GM21619 (cell line): ENCODE measurements around the gene RALA.
"Not testable (repeated sequence)": the region's sequence is repeated elsewhere in the genome, so short reads cannot be mapped to it uniquely, and the experiment has no call there.

ENCODE experiments used
- ATAC-seq: cut with Tn5 transposase; IDR thresholded peaks from one replicate; pipeline ENCODE4 v1.9.1; 2021; ENCODE audit not compliant: unreplicated experiment

RALA gene

DNA sequence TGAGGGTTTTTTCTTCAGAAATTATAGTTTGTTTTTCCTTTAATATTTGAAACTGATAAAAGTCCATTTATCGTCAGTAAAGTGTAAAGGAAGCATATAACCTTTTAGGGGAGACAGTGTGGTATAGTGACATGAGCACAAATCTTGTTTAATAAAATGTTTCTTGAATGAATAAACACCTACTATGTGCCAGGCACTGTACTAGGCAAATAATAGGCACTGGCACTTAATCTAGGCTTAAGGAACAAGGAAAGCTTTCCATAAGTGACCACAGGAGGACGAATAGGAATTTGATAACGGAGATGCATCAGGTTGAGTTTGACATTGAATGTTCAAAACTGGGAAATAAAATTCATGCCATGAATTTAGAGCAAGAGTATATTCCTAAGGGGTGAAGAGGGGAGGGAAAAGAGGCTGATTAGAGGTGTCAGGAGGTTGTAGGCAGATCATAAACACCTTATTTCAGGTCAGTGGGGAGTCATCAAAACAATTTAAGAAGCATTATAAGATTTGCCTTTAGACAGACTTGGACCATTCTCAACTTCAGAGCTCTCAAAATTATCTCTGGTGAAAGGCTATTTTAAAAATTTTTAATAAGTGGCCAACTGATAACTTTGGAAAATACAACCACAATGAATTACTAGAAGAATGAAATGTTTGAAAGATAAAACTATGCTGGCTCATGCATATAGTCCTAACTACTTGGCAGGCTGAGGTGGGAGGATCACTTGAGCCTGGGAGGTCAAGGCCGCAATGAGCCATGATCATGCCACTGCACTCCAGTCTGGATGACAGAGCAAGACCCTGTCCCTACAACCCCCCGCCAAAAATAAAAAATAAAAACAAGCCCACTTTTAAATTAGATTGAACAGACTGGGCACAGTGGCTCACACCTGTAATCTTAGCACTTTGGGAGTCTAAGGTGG is 22.4 kb downstream of the RALA start:
- no peak for ATAC-seq

DNA sequence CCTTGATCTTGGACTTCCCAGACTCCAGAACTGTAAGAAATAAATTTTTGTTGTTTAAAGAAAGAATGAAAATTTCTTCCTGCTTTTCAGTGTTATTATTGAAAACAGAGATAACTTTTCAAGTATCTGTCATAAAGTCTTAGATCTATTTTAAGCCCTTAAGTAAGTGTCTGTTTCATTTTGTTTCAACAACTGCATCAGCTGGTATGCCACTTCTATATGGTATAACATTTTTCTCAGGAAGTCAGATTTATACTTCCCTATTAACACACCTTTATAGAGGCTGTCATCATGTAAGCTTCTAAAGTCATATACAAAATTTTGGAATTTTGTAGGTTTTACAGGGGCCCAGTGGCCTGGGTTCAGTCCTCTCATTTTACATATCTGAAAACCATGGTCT is 24.4 kb downstream of the RALA start:
- no peak for ATAC-seq

DNA sequence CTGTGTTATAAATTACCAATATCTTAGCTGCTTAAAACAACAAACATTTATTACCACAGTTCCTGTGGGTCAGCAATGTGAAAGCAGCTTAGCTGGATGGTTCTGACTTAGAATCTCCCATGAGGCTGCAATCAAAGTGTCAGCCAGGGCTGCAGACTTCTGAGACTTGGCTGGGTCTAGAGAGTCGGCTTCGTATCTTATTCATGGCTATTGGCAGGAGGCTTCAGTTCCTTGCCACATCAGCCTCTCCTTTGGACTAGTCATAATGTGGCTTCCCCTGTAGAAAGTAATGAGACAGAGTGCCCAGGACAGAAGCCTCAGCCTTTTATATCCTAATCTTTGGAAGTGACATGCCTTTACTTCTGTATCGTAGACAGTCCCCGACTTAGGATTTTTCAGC is 27.3 kb downstream of the RALA start:
- no peak for ATAC-seq

DNA sequence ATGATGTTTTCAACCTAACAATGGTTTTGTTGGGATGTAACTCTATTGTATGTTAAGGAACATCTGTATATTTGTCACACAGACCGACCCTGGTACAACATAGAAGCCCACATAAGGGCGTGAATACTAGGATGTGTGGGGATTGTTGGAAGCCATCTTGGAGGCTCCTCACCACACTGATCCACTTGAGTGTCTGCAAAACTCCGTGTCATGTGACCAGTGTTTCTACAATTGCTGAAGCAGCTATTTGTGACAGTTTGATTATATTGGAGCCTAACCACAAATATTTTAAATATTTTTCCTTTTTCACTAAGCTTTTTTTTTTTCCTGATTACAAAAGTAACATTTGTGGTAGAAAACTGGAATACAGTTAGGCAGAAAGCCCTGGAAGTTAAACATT is 27.9 kb downstream of the RALA start:
- no peak for ATAC-seq

DNA sequence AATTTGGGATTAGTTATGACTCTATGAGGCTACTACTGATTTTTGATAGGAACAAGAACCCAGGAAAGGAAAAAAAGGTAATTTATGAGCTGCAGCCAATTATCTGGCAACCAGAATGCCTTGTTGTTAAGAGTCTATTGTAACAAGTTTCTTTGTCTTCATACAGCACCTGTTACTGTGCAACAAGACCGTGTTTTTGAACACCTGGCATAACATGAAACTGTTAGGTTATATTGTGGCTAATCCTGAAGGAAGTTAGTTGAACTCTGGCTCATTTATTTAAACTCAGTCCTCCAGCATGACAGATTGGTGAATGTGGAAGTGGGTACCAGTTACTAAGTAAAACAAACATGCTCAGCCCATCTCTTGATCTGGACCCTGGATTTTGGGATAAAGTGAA is 33.0 kb downstream of the RALA start:
- no peak for ATAC-seq

DNA sequence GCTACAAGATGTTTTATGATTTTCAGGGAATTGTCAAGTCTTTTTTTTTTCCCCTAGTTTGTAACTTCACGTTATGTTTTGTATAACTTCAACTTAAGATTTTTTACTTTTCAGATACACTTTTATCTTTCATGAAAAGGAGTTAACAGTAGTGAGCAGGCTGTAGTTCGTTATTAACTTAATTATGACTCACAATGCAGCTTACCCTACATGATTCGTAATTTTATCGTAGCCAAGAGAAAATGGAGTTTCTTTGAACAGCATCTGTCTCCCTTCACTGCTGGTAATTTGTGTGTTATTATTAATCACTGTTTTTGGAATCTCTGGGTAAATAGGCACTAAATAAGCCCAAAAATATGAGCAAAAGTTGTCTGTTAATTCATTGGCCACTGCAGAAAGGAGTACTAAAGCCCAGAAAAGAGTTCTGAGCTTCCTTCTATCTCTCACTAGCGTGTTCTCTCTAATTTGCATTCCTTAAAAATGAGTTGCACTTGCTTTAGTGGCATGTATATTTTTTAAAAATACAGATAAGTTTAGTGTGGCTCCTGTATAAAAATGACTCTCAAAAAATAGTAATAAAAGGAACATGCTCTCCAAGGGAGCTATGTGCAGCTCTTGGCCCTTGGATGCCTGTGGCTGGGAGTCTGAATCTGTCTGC is 36.1 kb downstream of the RALA start:
- ATAC-seq, result no peak

DNA sequence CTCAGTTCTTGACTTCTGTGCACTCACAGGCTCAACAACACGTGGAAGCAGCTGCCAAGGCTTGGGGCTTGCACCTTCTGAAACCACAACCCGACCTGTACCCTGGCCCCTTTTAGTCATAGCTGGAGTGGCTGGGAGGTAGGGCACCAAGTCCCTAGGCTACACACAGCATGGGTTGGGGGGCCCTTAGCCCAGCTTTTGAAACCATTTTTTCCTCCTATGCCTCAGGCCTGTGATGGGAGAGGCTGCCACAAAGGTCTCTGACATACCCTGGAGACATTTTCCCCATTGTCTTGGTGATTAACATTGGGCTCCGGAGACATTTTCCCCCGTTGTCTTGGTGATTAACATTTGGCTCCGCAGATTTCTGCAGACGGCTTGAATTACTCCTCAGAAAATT is 38.6 kb downstream of the RALA start:
- no peak for ATAC-seq

DNA sequence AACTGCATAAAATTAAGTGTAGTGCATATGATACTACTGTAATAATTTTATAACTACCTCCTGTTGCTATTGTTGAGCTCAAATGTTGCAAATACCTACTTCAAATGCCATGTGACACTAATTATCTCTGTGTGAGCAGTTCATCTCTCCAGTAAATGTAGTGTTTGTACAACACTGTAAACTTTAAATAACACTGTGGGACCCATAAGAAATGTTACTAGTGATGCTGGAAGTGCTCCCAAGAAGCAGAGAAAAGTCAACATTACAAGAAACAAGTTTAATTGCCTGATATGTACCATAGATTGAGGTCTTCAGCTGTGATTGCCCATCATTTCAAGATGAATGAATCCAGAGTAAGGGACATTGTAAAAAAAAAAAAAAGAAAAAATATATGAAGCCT is 39.9 kb downstream of the RALA start:
- no peak for ATAC-seq

DNA sequence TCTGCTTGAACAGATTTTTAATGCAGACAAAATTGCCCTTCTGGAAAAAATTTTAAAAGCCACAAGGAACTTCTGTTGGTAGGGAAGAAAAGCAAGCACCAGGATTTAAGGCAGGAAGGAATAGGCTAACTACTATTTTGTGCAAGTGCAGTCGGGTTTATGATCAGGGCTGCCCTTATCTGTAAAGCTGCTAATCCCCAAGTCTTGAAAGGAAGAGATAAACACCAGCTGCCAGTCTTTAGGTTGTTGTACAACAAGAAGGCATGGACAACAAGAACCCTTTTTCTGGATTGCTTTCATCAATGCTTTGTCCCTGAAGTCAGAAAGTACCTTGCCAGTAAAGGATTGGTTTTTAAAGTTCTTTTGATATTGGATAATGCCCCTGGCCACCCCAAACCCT is 40.7 kb downstream of the RALA start:
- ATAC-seq, result no peak

DNA sequence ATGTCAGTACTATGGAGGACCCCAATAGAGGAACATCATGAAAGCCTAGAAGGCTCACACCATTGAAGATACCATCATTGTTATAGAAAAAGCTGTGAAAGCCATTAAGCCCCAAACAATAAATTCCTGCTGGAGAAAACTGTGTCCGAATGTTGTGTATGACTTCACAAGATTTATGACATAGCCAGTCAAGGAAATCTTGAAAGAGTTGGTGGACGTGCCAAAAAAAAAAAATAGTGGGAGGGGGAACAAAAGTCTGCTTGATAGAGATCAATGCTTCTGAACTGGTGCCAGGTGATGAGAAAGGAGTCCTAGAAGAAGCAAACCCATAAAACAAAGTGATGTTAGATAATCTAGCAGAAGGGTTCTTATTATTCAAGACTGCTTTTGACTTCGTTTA is 41.2 kb downstream of the RALA start:
- no peak for ATAC-seq

DNA sequence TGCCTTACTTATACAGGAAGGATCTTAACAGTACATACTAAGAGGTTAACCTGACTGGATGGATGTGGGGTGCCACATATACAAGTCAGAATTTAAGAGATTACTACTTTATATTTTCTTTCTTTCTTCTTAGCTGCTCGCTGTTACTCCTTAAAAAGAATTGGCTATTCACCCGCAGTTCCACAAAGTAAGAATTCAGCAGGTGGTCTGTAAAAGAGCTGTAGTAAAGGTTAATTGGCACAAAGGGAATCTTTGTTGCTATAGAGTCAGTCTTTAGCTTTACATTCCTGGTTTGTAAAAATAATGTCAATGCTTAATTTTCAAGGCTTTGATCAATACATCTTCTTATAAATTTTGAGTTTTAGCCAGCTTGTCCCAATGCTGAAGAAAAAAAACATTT is 43.2 kb downstream of the RALA start:
- no peak for ATAC-seq

DNA sequence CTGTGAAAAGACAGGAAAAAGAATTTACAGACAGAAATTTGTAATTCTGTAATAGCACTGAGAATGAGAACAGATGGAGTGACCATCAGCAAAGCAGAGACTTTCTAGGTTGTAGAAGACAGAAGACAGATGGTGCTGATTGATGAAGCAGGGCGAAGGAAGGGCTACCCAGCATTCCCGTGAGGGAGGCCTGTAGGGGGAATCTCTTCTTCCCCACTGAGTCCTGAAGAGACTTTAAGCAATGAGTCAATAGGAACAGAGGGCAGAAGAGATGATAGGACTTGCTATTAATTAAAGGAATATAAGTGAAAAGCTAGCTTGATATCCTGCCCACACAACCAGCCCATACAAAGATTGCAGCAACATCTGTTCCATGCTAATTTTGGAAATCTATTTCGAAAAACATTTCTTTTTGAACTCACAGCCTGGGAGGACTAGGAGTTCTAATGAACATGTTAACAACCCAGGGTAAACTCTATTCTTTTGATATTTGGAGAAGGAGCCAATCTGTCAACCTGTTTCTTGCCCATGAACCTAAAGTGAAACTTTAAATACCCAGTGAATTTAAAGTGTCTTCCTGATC is 44.1 kb downstream of the RALA start:
- ATAC-seq, result no peak

DNA sequence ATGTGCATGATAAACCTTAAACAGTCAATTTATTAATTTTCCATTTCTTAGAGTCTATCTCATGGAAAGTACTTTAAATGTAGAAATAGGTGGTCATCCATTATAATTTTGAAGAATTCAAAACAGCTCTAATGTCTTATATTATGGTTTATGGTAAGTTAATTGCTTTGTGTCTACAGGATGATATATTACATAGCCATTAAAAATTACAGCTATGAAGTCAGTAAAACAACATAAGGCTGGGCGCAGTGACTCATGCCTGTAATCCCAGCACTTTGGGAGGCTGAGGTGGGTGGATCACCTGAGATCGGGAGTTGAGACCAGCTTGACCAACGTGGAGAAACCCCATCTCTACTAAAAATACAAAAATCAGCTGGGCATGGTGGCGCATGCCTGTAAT is 44.9 kb downstream of the RALA start:
- not testable (repeated sequence) for ATAC-seq

DNA sequence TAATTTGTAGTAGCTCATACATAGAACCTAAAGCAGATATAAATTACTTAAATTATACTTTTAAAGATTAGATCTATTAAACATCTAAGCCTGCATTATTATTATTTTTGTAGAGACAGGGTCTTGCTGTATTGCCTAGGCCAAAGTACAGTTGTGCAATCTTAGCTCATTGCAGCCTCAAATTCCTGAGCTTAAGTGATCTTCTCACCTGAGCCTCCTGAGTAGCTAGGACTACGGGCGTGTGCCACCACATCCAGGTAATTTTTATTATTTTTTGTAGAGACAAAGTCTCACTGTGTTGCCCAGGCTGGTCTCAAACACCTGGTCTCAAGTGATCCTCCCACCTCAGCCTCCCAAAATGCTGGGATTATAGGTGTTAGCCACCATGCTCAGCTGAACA is 46.7 kb downstream of the RALA start:
- no peak for ATAC-seq

DNA sequence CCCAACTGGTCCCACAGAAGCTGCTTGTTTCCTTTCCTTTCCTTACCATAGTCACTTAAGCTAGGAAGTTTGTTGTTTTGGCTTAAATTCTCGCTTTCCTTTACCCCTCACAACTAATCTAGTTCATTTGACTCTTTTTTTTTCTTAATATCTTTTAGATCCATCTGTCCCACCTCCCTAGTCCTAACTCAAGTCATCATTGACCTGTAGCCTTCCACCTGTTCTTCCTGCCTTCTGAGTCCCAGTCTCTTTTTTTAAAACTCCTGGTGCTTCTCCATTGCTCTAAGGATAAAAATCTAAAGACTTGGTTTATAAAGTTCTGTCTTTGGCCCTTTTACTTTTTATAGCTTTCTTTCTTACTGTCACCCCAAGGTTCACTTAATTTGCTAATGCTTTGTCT is 47.6 kb downstream of the RALA start:
- no peak for ATAC-seq

DNA sequence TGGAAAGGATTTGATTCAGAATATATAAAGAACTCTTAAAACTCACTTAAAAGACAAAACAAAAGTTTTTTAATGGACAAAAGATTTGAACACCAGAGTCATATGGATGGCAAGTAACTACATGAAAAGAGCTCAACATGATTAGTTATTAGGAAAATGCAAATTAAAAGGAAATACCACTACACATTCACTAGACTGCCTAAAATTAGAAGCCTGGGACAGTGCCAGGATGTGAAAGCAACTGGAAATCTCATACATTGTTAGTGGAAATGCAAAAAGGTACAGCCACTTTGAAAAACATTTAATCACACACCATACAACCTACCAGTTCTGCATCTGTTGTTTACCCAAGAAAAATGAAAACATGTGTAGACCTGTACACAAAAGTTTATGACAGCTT is 48.8 kb downstream of the RALA start:
- no peak for ATAC-seq

DNA sequence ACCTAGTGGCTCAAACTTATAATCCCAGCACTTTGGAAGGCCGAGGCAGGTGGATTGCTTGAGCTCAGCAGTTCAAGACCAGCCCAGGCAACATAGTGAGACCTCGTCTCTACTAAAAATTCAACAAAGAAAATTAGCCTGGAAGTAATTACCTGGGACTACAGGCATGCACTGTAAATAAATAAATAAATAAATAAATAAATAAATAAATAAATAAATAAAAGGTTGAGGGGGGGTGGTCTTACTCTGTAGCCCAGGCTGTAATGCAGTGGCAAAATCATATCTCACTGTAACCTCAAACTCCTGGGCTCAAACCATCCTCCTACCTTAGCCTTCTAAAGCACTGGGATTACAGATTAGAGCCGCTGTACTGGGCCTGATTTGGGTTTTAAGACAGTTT is 50.5 kb downstream of the RALA start:
- no peak for ATAC-seq

DNA sequence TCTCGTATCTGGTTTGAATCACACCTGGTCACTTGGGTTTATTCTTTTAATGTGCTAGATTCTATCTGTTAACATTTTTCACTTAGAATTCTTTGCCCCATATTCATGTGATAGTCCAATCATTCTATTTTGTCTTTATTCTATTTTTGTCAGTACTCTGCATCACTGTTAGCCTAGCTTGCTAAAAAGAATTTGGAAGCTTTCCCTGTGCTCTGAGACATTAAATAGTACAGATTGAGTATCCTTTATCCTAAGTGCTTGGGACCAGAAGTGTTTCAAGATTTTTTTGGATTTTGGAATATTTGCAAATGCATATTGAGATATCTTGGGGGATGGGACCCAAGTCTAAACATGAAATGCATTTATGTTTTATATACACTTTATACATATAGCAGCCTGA is 51.0 kb downstream of the RALA start:
- ATAC-seq, result no peak

DNA sequence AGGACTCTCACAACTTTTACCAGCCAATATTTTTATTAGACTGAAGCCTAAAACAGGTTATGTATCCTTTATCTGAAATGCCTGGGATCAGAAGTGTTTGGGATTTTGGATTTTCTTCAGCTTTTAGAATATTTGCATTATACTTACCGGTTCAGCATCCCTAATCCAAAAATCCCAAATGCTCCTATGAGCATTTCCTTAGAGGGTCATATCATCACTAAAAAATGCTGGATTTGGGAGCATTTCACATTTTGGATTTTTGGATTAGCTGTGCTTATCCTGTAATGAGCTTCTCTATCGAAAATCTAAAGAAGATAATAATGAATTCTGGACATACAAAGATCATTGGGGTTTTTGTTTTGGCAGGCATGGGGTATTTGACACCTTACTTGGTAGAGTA is 53.0 kb downstream of the RALA start:
- ATAC-seq, result no peak

DNA sequence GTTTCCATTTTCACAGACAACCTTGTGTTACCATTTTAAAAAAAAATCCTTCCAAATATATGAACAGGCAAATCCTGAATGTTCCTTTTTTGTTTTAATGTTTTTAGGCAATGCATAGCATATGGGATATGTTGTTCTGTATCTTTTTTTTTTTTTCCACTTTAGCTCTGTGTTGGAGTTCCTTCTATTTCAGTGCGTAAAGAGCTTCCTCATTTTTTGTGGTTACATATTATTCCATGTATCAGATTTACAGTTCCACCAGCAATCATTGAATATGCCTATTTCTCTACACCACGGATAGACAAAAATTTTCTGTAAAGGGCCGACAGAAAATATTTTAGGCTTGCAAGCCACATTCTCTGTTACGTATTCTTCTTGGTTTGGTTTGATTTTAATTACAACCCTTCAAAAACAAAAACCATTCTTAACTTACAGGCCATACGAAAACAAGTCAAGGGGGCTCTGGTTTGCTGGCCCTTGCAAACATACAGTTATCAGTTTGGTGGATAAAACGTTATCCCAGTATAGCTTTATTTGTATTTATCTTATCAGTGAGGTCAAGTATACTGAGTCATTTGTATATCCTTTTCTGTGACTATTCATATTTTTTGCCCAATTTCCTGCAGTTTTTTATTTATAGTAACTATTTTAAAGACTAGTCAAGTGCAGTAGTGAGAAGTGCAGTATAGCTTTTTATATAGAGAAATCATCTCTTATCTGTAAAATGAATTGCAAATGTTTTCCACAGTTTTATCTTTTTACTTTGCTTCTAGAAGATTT is 55.7 kb downstream of the RALA start:
- no peak for ATAC-seq

DNA sequence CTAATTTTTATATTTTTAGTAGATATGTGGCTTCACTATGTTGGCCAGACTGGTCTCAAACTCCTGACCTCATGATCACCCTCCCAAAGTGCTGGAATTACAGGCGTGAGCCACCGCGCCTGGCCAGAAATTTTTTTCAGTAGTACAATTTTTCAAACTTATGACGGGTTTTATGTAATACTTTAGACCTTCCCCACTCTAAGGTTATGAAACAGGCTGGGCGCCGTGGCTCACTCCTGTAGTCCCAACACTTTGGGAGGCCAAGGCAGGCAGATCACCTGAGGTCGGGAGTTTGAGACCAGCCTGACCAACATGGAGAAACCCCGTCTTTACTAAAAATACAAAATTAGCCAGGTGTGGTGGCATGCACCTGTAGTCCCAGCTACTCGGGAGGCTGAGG is 56.5 kb downstream of the RALA start:
- not testable (repeated sequence) for ATAC-seq
